HepG2 (cell line): ENCODE results near the gene OPTN. TPM values are rescaled to one million over a fixed set of nuclear protein-coding genes. Genes with fewer than 3 reads are reported as not detected.

ENCODE experiments used
- FOSL1 ChIP-seq: sonication (generic); formaldehyde crosslinking; IDR thresholded peaks from 2 replicates; pipeline ENCODE4 v1.9.0; 2021; ENCODE audit warnings: missing genetic modification reagents, borderline replicate concordance
- GATA4 ChIP-seq: sonication (generic); IDR thresholded peaks from 2 replicates; pipeline ENCODE4 v1.6.1; 2016; ENCODE audit warnings: antibody characterized with exemption, low read depth, borderline replicate concordance
- GRHL1 ChIP-seq: sonication (generic); formaldehyde crosslinking; conservative IDR thresholded peaks from 2 replicates; pipeline ENCODE4 v1.8.0; 2022; ENCODE audit warnings: missing genetic modification reagents
- KDM4B ChIP-seq: sonication (generic); formaldehyde crosslinking; IDR thresholded peaks from 2 replicates; pipeline ENCODE4 v1.4.0; 2020; ENCODE audit warnings: missing genetic modification reagents
- MED13 ChIP-seq: sonication (generic); formaldehyde crosslinking; IDR thresholded peaks from 2 replicates; pipeline ENCODE4 v1.5.0; 2020; ENCODE audit warnings: missing genetic modification reagents
- MIER2 ChIP-seq: IDR thresholded peaks from 2 replicates; pipeline ENCODE4 v1.6.1; 2016; ENCODE audit warnings: missing biosample characterization, missing genetic modification reagents
- RBM39 ChIP-seq: fragments of 200-400 bp; formaldehyde crosslinking; IDR thresholded peaks from one replicate; pipeline ENCODE4 v1.6.1; 2018; ENCODE audit warnings: antibody characterized with exemption, mild to moderate bottlenecking, low read depth, low read length; ENCODE audit not compliant: poor library complexity, severe bottlenecking
- SIX1 ChIP-seq: sonication (generic); formaldehyde crosslinking; IDR thresholded peaks from 2 replicates; pipeline ENCODE4 v1.4.0; 2020; ENCODE audit warnings: missing genetic modification reagents, borderline replicate concordance
- SNAPC4 ChIP-seq: sonication (generic); formaldehyde crosslinking; IDR thresholded peaks from 2 replicates; pipeline ENCODE4 v1.4.0; 2020; ENCODE audit warnings: mild to moderate bottlenecking, missing genetic modification reagents
- TGIF2 ChIP-seq: IDR thresholded peaks from 2 replicates; pipeline ENCODE4 v1.6.1; 2016; ENCODE audit warnings: control low read depth, missing compliant biosample characterization
- ZFP41 ChIP-seq: sonication (generic); formaldehyde crosslinking; IDR thresholded peaks from 2 replicates; pipeline ENCODE4 v1.4.0; 2020; ENCODE audit warnings: mild to moderate bottlenecking, missing genetic modification reagents, borderline replicate concordance
- ZKSCAN5 ChIP-seq: sonication (generic); formaldehyde crosslinking; IDR thresholded peaks from 2 replicates; pipeline ENCODE4 v1.5.1; 2020; ENCODE audit warnings: mild to moderate bottlenecking, missing genetic modification reagents
- ZNF101 ChIP-seq: sonication (generic); formaldehyde crosslinking; IDR thresholded peaks from 2 replicates; pipeline ENCODE4 v1.4.0; 2020; ENCODE audit warnings: mild to moderate bottlenecking, low read depth, missing genetic modification reagents, borderline replicate concordance
- ZNF274 ChIP-seq: sonication (generic); formaldehyde crosslinking; IDR thresholded peaks from 2 replicates; pipeline ENCODE4 v1.5.1; 2020; ENCODE audit warnings: mild to moderate bottlenecking, missing genetic modification reagents
- ZNF367 ChIP-seq: sonication (generic); formaldehyde crosslinking; IDR thresholded peaks from 2 replicates; pipeline ENCODE4 v1.4.0; 2020; ENCODE audit warnings: missing genetic modification reagents, borderline replicate concordance
- ZNF773 ChIP-seq: sonication (generic); formaldehyde crosslinking; IDR thresholded peaks from 2 replicates; pipeline ENCODE4 v1.4.0; 2020; ENCODE audit warnings: missing genetic modification reagents, borderline replicate concordance
- ZNF777 ChIP-seq: sonication (generic); formaldehyde crosslinking; IDR thresholded peaks from 2 replicates; pipeline ENCODE4 v1.4.0; 2020; ENCODE audit warnings: missing genetic modification reagents
- ZNF891 ChIP-seq: sonication (generic); formaldehyde crosslinking; IDR thresholded peaks from 2 replicates; pipeline ENCODE4 v1.5.0; 2020; ENCODE audit warnings: mild to moderate bottlenecking, missing genetic modification reagents
- polyA plus RNA-seq, 8 experiments: library from polyadenylated mRNA; depleted of rRNA in 3 of 8; stranded (reverse) in 7 of 8; unstranded in 1 of 8; fragments of >200 nt; fragmentation: Illumina TruSeq in 4 of 8; extraction: Trizol in 4 of 8; gene quantifications; 2 replicates each; pipeline versions ENCODE4 v1.2.1 to v1.2.3, GENCODE V29; 2011 to 2016; ENCODE audit warnings: low read depth in 4 of 8, missing spikeins in 1 of 8, mixed read lengths in 1 of 8; ENCODE audit not compliant: insufficient read depth in 1 of 8
- total RNA-seq, 5 experiments: library from RNA; depleted of rRNA; stranded (reverse); fragments of >200 nt; fragmentation: Illumina TruSeq; extraction: Trizol; gene quantifications; 2 replicates each; pipeline ENCODE4 v1.2.3, GENCODE V29; 2016; ENCODE audit warnings: low read depth in 1 of 5
- TF ChIP-seq, protein P1 (sequence below): sonication (generic); IDR thresholded peaks from 2 replicates; pipeline ENCODE4 v1.6.1; 2016; ENCODE audit warnings: low read depth, borderline replicate concordance
- TF ChIP-seq, protein P2 (sequence below): sonication (generic); formaldehyde crosslinking; IDR thresholded peaks from 2 replicates; pipeline ENCODE4 v1.8.1; 2023; ENCODE audit warnings: missing genetic modification reagents, inconsistent platforms, borderline replicate concordance

The OPTN gene
- total and polyA plus RNA-seq, 2 of the 13 experiments (the other 11 are each of a cell fraction or from before 2014, with no cell fraction given) = 13.4 to 46.6 TPM

DNA sequence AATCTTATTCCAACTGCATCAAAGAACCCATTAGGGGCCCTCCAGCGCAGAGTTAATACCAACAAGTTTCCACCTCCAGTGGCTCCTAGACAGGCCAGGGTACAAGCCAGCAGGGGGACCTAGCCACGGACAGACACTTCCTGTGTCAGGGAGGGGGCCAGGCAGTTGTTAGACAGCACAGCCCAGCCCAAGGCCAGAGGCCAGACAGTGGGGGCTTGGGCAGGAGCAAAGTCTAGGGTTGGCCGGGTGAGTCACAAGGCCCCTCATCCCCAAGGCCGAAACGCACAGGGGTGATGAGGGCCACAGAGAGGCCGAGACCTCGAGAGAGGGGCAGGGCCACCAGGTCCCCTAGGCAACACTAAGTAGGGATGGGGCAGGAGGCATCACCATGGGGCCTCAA is 19.3 kb upstream of the OPTN start (continued):
- TF ChIP-seq KDM4B (CRISPR knock-in tag) (no peak), ZNF367 (no peak), TGIF2 (no peak), RBM39 (no peak), ZKSCAN5 (no peak), MED13 (CRISPR knock-in tag) (no peak), ZNF101 (CRISPR knock-in tag) (no peak), ZNF274 (CRISPR knock-in tag) (no peak), FOSL1 (CRISPR knock-in tag) (peak; percentile 74; the same call in 1 of the 2 replicates), ZNF777 (CRISPR knock-in tag) (no peak), ZNF891 (no peak), SNAPC4 (CRISPR knock-in tag) (no peak), GATA4 (no peak), ZFP41 (CRISPR knock-in tag) (no peak), GRHL1 (no peak), ZNF773 (CRISPR knock-in tag) (no peak), MIER2 (CRISPR knock-in tag) (no peak), SIX1 (CRISPR knock-in tag) (no peak)
- TF ChIP-seq, protein P1, sequence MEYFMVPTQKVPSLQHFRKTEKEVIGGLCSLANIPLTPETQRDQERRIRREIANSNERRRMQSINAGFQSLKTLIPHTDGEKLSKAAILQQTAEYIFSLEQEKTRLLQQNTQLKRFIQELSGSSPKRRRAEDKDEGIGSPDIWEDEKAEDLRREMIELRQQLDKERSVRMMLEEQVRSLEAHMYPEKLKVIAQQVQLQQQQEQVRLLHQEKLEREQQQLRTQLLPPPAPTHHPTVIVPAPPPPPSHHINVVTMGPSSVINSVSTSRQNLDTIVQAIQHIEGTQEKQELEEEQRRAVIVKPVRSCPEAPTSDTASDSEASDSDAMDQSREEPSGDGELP = no peak
- TF ChIP-seq, protein P2, sequence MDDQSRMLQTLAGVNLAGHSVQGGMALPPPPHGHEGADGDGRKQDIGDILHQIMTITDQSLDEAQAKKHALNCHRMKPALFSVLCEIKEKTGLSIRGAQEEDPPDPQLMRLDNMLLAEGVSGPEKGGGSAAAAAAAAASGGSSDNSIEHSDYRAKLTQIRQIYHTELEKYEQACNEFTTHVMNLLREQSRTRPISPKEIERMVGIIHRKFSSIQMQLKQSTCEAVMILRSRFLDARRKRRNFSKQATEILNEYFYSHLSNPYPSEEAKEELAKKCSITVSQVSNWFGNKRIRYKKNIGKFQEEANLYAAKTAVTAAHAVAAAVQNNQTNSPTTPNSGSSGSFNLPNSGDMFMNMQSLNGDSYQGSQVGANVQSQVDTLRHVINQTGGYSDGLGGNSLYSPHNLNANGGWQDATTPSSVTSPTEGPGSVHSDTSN = no peak
